Vagina (tissue), 2 donors: Measurements from ENCODE around the gene ARID5B. TPM values are rescaled to one million over a fixed set of nuclear protein-coding genes. Genes with fewer than 3 reads are reported as not detected.

Experiments
- DNase-seq, 2 donors: peaks; one replicate each; pipeline ENCODE4 v3.0.0-alpha.2; 2017; ENCODE audit errors: extremely low spot score in 2 of 2
- H3K27ac ChIP-seq: fragments of 200-600 bp; sonication (generic); one replicate; pipeline ENCODE4 v1.5.1; 2019
- H3K27me3 ChIP-seq: fragments of 200-600 bp; sonication (generic); one replicate; pipeline ENCODE4 v1.5.1; 2019
- H3K36me3 ChIP-seq, 2 donors: fragments of 200-600 bp; sonication (generic); one replicate each; pipeline ENCODE4 v1.5.1; 2017 to 2019
- H3K4me1 ChIP-seq: fragments of 200-600 bp; sonication (generic); one replicate; pipeline ENCODE4 v1.5.1; 2019
- H3K4me3 ChIP-seq, 2 donors: fragments of 200-600 bp; sonication (generic); 1 replicate in 1 of 2; 2 replicates in 1 of 2; pipeline ENCODE4 v1.5.1; 2016 to 2019
- H3K9me3 ChIP-seq: fragments of 200-600 bp; sonication (generic); one replicate; pipeline ENCODE4 v1.5.1; 2019
- CTCF ChIP-seq, 3 experiments: fragments of 450-650 bp in 2 of 3; fragments of 200-600 bp in 1 of 3; sonication (generic) in 1 of 3; IDR thresholded peaks; one replicate each; pipeline ENCODE4 v1.5.1; 2017 to 2019; ENCODE audit warnings: antibody characterized with exemption in 3 of 3, mild to moderate bottlenecking in 2 of 3, moderate library complexity in 2 of 3
- POLR2A ChIP-seq, 2 donors: fragments of 450-650 bp; IDR thresholded peaks; one replicate each; pipeline ENCODE4 v1.6.1; 2017; ENCODE audit warnings: antibody characterized with exemption in 2 of 2, mild to moderate bottlenecking in 2 of 2, moderate library complexity in 2 of 2
- POLR2AphosphoS5 ChIP-seq, 2 donors: sonication (generic); formaldehyde crosslinking; IDR thresholded peaks; one replicate each; pipeline ENCODE4 v1.9.0; 2017; ENCODE audit warnings: antibody characterized with exemption in 2 of 2, mild to moderate bottlenecking in 2 of 2, low read depth in 1 of 2; ENCODE audit not compliant: insufficient read depth in 1 of 2
- intact Hi-C: fragments of 100-400 bp; cut with DNase I; formaldehyde crosslinking; loops from one replicate; pipeline ENCODE4 v1.15.1; 2023
- total RNA-seq: library from RNA; depleted of rRNA; stranded (reverse); fragments of >200 nt; gene quantifications from one replicate; pipeline ENCODE4 v1.2.3, GENCODE V29; 2016

ARID5B gene
- total RNA-seq, 1 donor from 2014 or later = 75.9 TPM

- intact Hi-C loops = no loop called here
- Histone ChIP-seq H3K27me3 (no peaks in the 10 kb centered on the region), H3K4me1 (peaks cover 25% of the 10 kb centered on the region), H3K36me3 (no peaks in the 10 kb centered on the region), H3K27ac (peak overlapping the region; percentile 71), H3K4me3 (no peak overlapping the region), H3K9me3 (no peaks in the 10 kb centered on the region)
- no peak for TF ChIP-seq POLR2AphosphoS5 (IDR thresholded peaks at IDR 0.05; ENCODE audit: insufficient read depth in 1 of 2, low read depth in 1 of 2)
- no peak for TF ChIP-seq POLR2A (IDR thresholded peaks at IDR 0.05)
- TF ChIP-seq CTCF (IDR thresholded peaks at IDR 0.05) = no peak
- no peak for DNase-seq
Observed at GRCh38 chr10:61986788-61987492, 85.4 kb downstream of the ARID5B start.

- TF ChIP-seq POLR2A (IDR thresholded peaks at IDR 0.05) (no peak), CTCF (IDR thresholded peaks at IDR 0.05) (no peak)
- Histone ChIP-seq H3K4me3 (peak overlapping the region in 1 of 2 donors; percentile 7), H3K27ac (peak overlapping the region; percentile 71), H3K27me3 (no peaks in the 10 kb centered on the region), H3K36me3 (no peaks in the 10 kb centered on the region), H3K4me1 (peaks cover 31% of the 10 kb centered on the region), H3K9me3 (no peaks in the 10 kb centered on the region)
- DNase-seq = no peak
- intact Hi-C loops = no loop called here
Observed at GRCh38 chr10:61987537-61987936, 86.0 kb downstream of the ARID5B start.

GRCh38 chr10:61987951-61988379, 86.5 kb downstream of the ARID5B start:
- no peak for DNase-seq
- H3K27me3 ChIP-seq = no peaks in the 10 kb centered on the region
- H3K9me3 ChIP-seq = no peaks in the 10 kb centered on the region
- peaks cover 34% of the 10 kb centered on the region for H3K4me1 ChIP-seq
- intact Hi-C loops = no loop called here
- peak overlapping the region; percentile 71 for H3K27ac ChIP-seq
- no peaks in the 10 kb centered on the region for H3K36me3 ChIP-seq
- H3K4me3 ChIP-seq = peak overlapping the region in 1 of 2 donors; percentile 7
- TF ChIP-seq CTCF (IDR thresholded peaks at IDR 0.05) = no peak
- no peak for TF ChIP-seq POLR2A (IDR thresholded peaks at IDR 0.05)
- peak in 1 of 2 donors; percentile 23 for TF ChIP-seq POLR2AphosphoS5 (IDR thresholded peaks at IDR 0.05; ENCODE audit: insufficient read depth in 1 of 2, low read depth in 1 of 2)

- intact Hi-C loops = no loop called here
- no peak for DNase-seq
- Histone ChIP-seq H3K36me3 (no peaks in the 10 kb centered on the region), H3K4me3 (no peak overlapping the region), H3K27ac (no peak overlapping the region), H3K9me3 (no peaks in the 10 kb centered on the region), H3K27me3 (no peaks in the 10 kb centered on the region), H3K4me1 (peaks cover 53% of the 10 kb centered on the region)
- TF ChIP-seq CTCF (IDR thresholded peaks at IDR 0.05) (no peak), POLR2AphosphoS5 (IDR thresholded peaks at IDR 0.05; ENCODE audit: insufficient read depth in 1 of 2, low read depth in 1 of 2) (no peak), POLR2A (IDR thresholded peaks at IDR 0.05) (no peak)
Observed at GRCh38 chr10:61989995-61990760, 88.7 kb downstream of the ARID5B start.

GRCh38 chr10:61990761-61991135, 89.2 kb downstream of the ARID5B start:
- Histone ChIP-seq H3K4me3 (no peak overlapping the region), H3K27ac (no peak overlapping the region), H3K4me1 (peaks cover 58% of the 10 kb centered on the region), H3K9me3 (no peaks in the 10 kb centered on the region), H3K27me3 (no peaks in the 10 kb centered on the region), H3K36me3 (no peaks in the 10 kb centered on the region)
- intact Hi-C loops = no loop called here
- no peak for DNase-seq
- TF ChIP-seq POLR2AphosphoS5 (IDR thresholded peaks at IDR 0.05; ENCODE audit: insufficient read depth in 1 of 2, low read depth in 1 of 2) (no peak), CTCF (IDR thresholded peaks at IDR 0.05) (no peak), POLR2A (IDR thresholded peaks at IDR 0.05) (no peak)
